ENCODE data around the gene MYO5B. TPM values are rescaled to one million over a fixed set of nuclear protein-coding genes. Genes with fewer than 3 reads are reported as not detected.

The MYO5B gene
- total RNA-seq, 2 experiments from 2014 or later: not detected

GRCh38 chr18:50177294-50177992, 17.5 kb downstream of the MYO5B start:
- no peak overlapping the region for H3K4me2 ChIP-seq (ENCODE audit: low read length)
- CTCF ChIA-PET (ENCODE audit: unreplicated experiment): no interaction called here
- POLR2A ChIA-PET: no interaction called here
- H3K79me2 ChIP-seq (ENCODE audit: insufficient read depth, low read depth, low read length): no peaks in the 10 kb centered on the region
- BruUV-seq (replicated peaks): no TSS peak
- H4K20me1 ChIP-seq (ENCODE audit: insufficient read depth, low read length): no peaks in the 10 kb centered on the region
- no peak overlapping the region for H3K27ac ChIP-seq (ENCODE audit: low read depth, low read length, poor library complexity, severe bottlenecking)
- no peaks in the 10 kb centered on the region for H3K4me1 ChIP-seq (ENCODE audit: insufficient read depth, low read length, poor library complexity, severe bottlenecking)
- intact Hi-C loops (cut with micrococcal nuclease; ENCODE audit: unreplicated experiment): no loop called here
- DNase-seq (ENCODE audit: low spot score): no peak
- H2AFZ ChIP-seq (ENCODE audit: low read length): no peak overlapping the region
- no peaks in the 10 kb centered on the region for H3K9me2 ChIP-seq (ENCODE audit: insufficient read depth, low read length)
- no peak overlapping the region for H3K4me3 ChIP-seq (ENCODE audit: low read depth, low read length, poor library complexity, severe bottlenecking)
- no peaks in the 10 kb centered on the region for H3K9me3 ChIP-seq (ENCODE audit: low read length)
- TF ChIP-seq CTCF (conservative IDR thresholded peaks at IDR 0.05; ENCODE audit: low read length) (no peak), EZH2phosphoT487 (IDR thresholded peaks at IDR 0.05; ENCODE audit: borderline replicate concordance, low read depth, low read length) (no peak)
- no peaks in the 10 kb centered on the region for H3K36me3 ChIP-seq (ENCODE audit: insufficient read depth, low read length)

GRCh38 chr18:50172367-50172766, 22.6 kb downstream of the MYO5B start:
- Histone ChIP-seq H2AFZ (ENCODE audit: low read length) (no peak overlapping the region), H3K9me3 (ENCODE audit: low read length) (no peaks in the 10 kb centered on the region), H4K20me1 (ENCODE audit: insufficient read depth, low read length) (no peaks in the 10 kb centered on the region), H3K27ac (ENCODE audit: low read depth, low read length, poor library complexity, severe bottlenecking) (no peak overlapping the region), H3K36me3 (ENCODE audit: insufficient read depth, low read length) (no peaks in the 10 kb centered on the region), H3K4me1 (ENCODE audit: insufficient read depth, low read length, poor library complexity, severe bottlenecking) (no peaks in the 10 kb centered on the region), H3K9me2 (ENCODE audit: insufficient read depth, low read length) (no peaks in the 10 kb centered on the region), H3K4me2 (ENCODE audit: low read length) (no peak overlapping the region), H3K4me3 (ENCODE audit: low read depth, low read length, poor library complexity, severe bottlenecking) (no peak overlapping the region), H3K79me2 (ENCODE audit: insufficient read depth, low read depth, low read length) (no peaks in the 10 kb centered on the region)
- no peak for TF ChIP-seq EZH2phosphoT487 (IDR thresholded peaks at IDR 0.05; ENCODE audit: borderline replicate concordance, low read depth, low read length)
- no peak for TF ChIP-seq CTCF (conservative IDR thresholded peaks at IDR 0.05; ENCODE audit: low read length)
- POLR2A ChIA-PET: interaction anchor here (0.7 kb wide), 1 partner anchor 1583 kb away, joined by 3 read pairs; no protein-coding TSS in a partner anchor
- no TSS peak for BruUV-seq (replicated peaks)
- intact Hi-C loops (cut with micrococcal nuclease; ENCODE audit: unreplicated experiment): no loop called here
- CTCF ChIA-PET (ENCODE audit: unreplicated experiment): no interaction called here
- no peak for DNase-seq (ENCODE audit: low spot score)

- Histone ChIP-seq H3K4me2 (ENCODE audit: low read length) (no peak overlapping the region), H3K36me3 (ENCODE audit: insufficient read depth, low read length) (no peaks in the 10 kb centered on the region), H3K9me3 (ENCODE audit: low read length) (no peaks in the 10 kb centered on the region), H3K27ac (ENCODE audit: low read depth, low read length, poor library complexity, severe bottlenecking) (no peak overlapping the region), H2AFZ (ENCODE audit: low read length) (no peak overlapping the region), H3K79me2 (ENCODE audit: insufficient read depth, low read depth, low read length) (no peaks in the 10 kb centered on the region), H3K4me3 (ENCODE audit: low read depth, low read length, poor library complexity, severe bottlenecking) (no peak overlapping the region), H3K9me2 (ENCODE audit: insufficient read depth, low read length) (no peaks in the 10 kb centered on the region), H4K20me1 (ENCODE audit: insufficient read depth, low read length) (no peaks in the 10 kb centered on the region), H3K4me1 (ENCODE audit: insufficient read depth, low read length, poor library complexity, severe bottlenecking) (no peaks in the 10 kb centered on the region)
- ChIA-PET POLR2A (interaction anchor here (0.6 kb wide), 1 partner anchor 174 kb away, joined by 7 read pairs; no protein-coding TSS in a partner anchor), CTCF (ENCODE audit: unreplicated experiment) (no interaction called here)
- BruUV-seq (replicated peaks): no TSS peak
- intact Hi-C loops (cut with micrococcal nuclease; ENCODE audit: unreplicated experiment): no loop called here
- DNase-seq (ENCODE audit: low spot score): no peak
- no peak for TF ChIP-seq CTCF (conservative IDR thresholded peaks at IDR 0.05; ENCODE audit: low read length)
- no peak for TF ChIP-seq EZH2phosphoT487 (IDR thresholded peaks at IDR 0.05; ENCODE audit: borderline replicate concordance, low read depth, low read length)
Observed at GRCh38 chr18:50171406-50171805, 23.5 kb downstream of the MYO5B start.
